H1 (cell line): ENCODE measurements around the gene UROS. TPM values are rescaled to one million over a fixed set of nuclear protein-coding genes. Genes with fewer than 3 reads are reported as not detected.

Source experiments
- CTCF ChIA-PET: fragments of 300-600 bp; sonication (Branson Sonifier 250); formaldehyde crosslinking; loops from one replicate; lab custom pipeline; 2021; ENCODE audit not compliant: partially characterized antibody; lab: Charles Lee
- POLR2A ChIA-PET: fragments of 300-600 bp; sonication (Branson Sonifier 250); formaldehyde crosslinking; loops from one replicate; lab custom pipeline; 2021; ENCODE audit warnings: inconsistent platforms; ENCODE audit not compliant: partially characterized antibody; lab: Charles Lee
- DNase-seq, 2 experiments: peaks; one replicate each; pipeline versions ENCODE4 v3.0.0 to v3.0.0-alpha.2; 2010 to 2022; ENCODE audit warnings: low spot score in 2 of 2, low read depth in 1 of 2, mixed read lengths in 1 of 2
- FAIRE-seq: peaks from 2 replicates; lab custom pipeline; 2011; peaks lifted over from hg19 to GRCh38; lab: Jason Lieb, UNC
- H2AFZ ChIP-seq: 2 replicates; pipeline ENCODE4 v1.8.1; 2012; ENCODE audit warnings: low read length, inconsistent platforms
- H2AK5ac ChIP-seq: 2 replicates; pipeline ENCODE4 v1.6.1; 2013; ENCODE audit warnings: low read depth, low read length
- H2BK120ac ChIP-seq: replicated peaks from 2 replicates; pipeline ENCODE3; 2013; ENCODE audit warnings: low read depth, low read length, inconsistent platforms
- H2BK12ac ChIP-seq: 2 replicates; pipeline ENCODE4 v1.6.1; 2013; ENCODE audit warnings: low read depth, low read length
- H2BK15ac ChIP-seq: 2 replicates; pipeline ENCODE4 v1.6.1; 2013; ENCODE audit warnings: low read length
- H2BK20ac ChIP-seq: 2 replicates; pipeline ENCODE4 v1.6.1; 2013; ENCODE audit warnings: low read length
- H2BK5ac ChIP-seq: 2 replicates; pipeline ENCODE4 v1.6.1; 2013; ENCODE audit warnings: low read depth, low read length
- H3K14ac ChIP-seq: 2 replicates; pipeline ENCODE4 v1.6.1; 2013; ENCODE audit warnings: inconsistent platforms; ENCODE audit not compliant: insufficient read length
- H3K18ac ChIP-seq: 2 replicates; pipeline ENCODE4 v1.6.1; 2013; ENCODE audit warnings: low read length; ENCODE audit errors: extremely low read depth
- H3K23ac ChIP-seq: 2 replicates; pipeline ENCODE4 v1.6.1; 2013; ENCODE audit warnings: inconsistent platforms; ENCODE audit not compliant: insufficient read length
- H3K23me2 ChIP-seq: 2 replicates; pipeline ENCODE4 v1.6.1; 2013; ENCODE audit warnings: low read depth, low read length
- H3K27ac ChIP-seq: 2 replicates; pipeline ENCODE4 v1.6.1; 2011; ENCODE audit warnings: low read depth, low read length, inconsistent platforms
- H3K27me3 ChIP-seq, 4 experiments: replicated peaks in 1 of 4; 1 replicate in 1 of 4; 2 replicates in 3 of 4; pipeline versions ENCODE4 v1.6.1 to v1.8.1; 2011 to 2013; ENCODE audit warnings: low read length in 3 of 4, mild to moderate bottlenecking in 3 of 4, inconsistent platforms in 2 of 4, mixed read lengths in 2 of 4, moderate library complexity in 1 of 4; ENCODE audit not compliant: control insufficient read depth in 3 of 4, insufficient read depth in 3 of 4; ENCODE audit errors: extremely low read depth in 1 of 4
- H3K36me3 ChIP-seq, 4 experiments: 2 replicates each; pipeline versions ENCODE4 v1.6.1 to v1.8.1; 2011 to 2013; ENCODE audit warnings: mild to moderate bottlenecking in 4 of 4, low read length in 3 of 4, moderate library complexity in 2 of 4, control low read depth in 1 of 4, inconsistent platforms in 1 of 4; ENCODE audit not compliant: insufficient read depth in 4 of 4, control insufficient read depth in 2 of 4
- H3K4ac ChIP-seq: replicated peaks from 2 replicates; pipeline ENCODE3; 2013; ENCODE audit warnings: low read length, low read depth, mixed read lengths, inconsistent platforms; ENCODE audit not compliant: insufficient read length
- H3K4me1 ChIP-seq, 4 experiments: replicated peaks in 1 of 4; 1 replicate in 1 of 4; 2 replicates in 3 of 4; pipeline versions ENCODE4 v1.6.1 to v1.8.1; 2011 to 2013; ENCODE audit warnings: low read length in 3 of 4, inconsistent platforms in 2 of 4, mixed read lengths in 1 of 4; ENCODE audit not compliant: insufficient read depth in 4 of 4, control insufficient read depth in 3 of 4
- H3K4me2 ChIP-seq, 2 experiments: 2 replicates each; pipeline versions ENCODE4 v1.6.1 to v1.8.1; 2011 to 2013; ENCODE audit warnings: low read depth in 2 of 2, low read length in 2 of 2, control low read depth in 1 of 2, inconsistent platforms in 1 of 2, mild to moderate bottlenecking in 1 of 2; ENCODE audit not compliant: insufficient read depth in 1 of 2
- H3K4me3 ChIP-seq, 4 experiments: fragments of 200-600, 300-600 bp in 1 of 4; sonication (generic), shearing (Covaris generic), sonication (Bioruptor Twin) in 1 of 4; 2 replicates each; pipeline versions ENCODE4 v1.5.1 to v1.8.1; 2011 to 2016; ENCODE audit warnings: low read length in 4 of 4, low read depth in 3 of 4, control low read depth in 2 of 4, inconsistent platforms in 2 of 4, mild to moderate bottlenecking in 2 of 4, mixed read lengths in 1 of 4, moderate library complexity in 1 of 4; ENCODE audit not compliant: insufficient read depth in 2 of 4; ENCODE audit errors: extremely low read depth in 1 of 4
- H3K56ac ChIP-seq: replicated peaks from 2 replicates; pipeline ENCODE3; 2013; ENCODE audit warnings: low read depth, mild to moderate bottlenecking, mixed read lengths, low read length, inconsistent platforms; ENCODE audit not compliant: insufficient read length
- H3K79me1 ChIP-seq: 2 replicates; pipeline ENCODE4 v1.6.1; 2013; ENCODE audit warnings: low read depth, low read length, control low read depth
- H3K79me2 ChIP-seq, 2 experiments: 2 replicates each; pipeline versions ENCODE4 v1.6.1 to v1.8.1; 2012 to 2013; ENCODE audit warnings: low read length in 2 of 2, mild to moderate bottlenecking in 2 of 2, inconsistent platforms in 1 of 2; ENCODE audit not compliant: insufficient read depth in 2 of 2, control insufficient read depth in 1 of 2
- H3K9ac ChIP-seq, 4 experiments: replicated peaks in 1 of 4; 1 replicate in 1 of 4; 2 replicates in 3 of 4; pipeline versions ENCODE4 v1.6.1 to v1.8.1; 2011 to 2013; ENCODE audit warnings: low read depth in 3 of 4, low read length in 3 of 4, control low read depth in 2 of 4, mild to moderate bottlenecking in 2 of 4, moderate library complexity in 2 of 4, inconsistent platforms in 1 of 4; ENCODE audit errors: extremely low read depth in 1 of 4
- H3K9me3 ChIP-seq, 2 experiments: 2 replicates each; pipeline versions ENCODE4 v1.6.1 to v1.8.1; 2012 to 2013; ENCODE audit warnings: mild to moderate bottlenecking in 2 of 2, moderate library complexity in 2 of 2, control low read depth in 1 of 2, inconsistent platforms in 1 of 2, low read depth in 1 of 2, low read length in 1 of 2, mixed read lengths in 1 of 2; ENCODE audit not compliant: insufficient read depth in 2 of 2
- H4K20me1 ChIP-seq, 2 experiments: replicated peaks in 1 of 2; 2 replicates each; pipeline versions ENCODE3 to v1.8.1; 2011 to 2013; ENCODE audit warnings: inconsistent platforms in 2 of 2, low read length in 2 of 2, mild to moderate bottlenecking in 1 of 2; ENCODE audit not compliant: insufficient read depth in 2 of 2, control insufficient read depth in 1 of 2
- H4K5ac ChIP-seq: 2 replicates; pipeline ENCODE4 v1.6.1; 2013; ENCODE audit warnings: low read length, low read depth, mixed read lengths, inconsistent platforms; ENCODE audit not compliant: insufficient read length
- H4K8ac ChIP-seq: 2 replicates; pipeline ENCODE4 v1.8.0; 2013; ENCODE audit warnings: mild to moderate bottlenecking, moderate library complexity, low read length, inconsistent platforms; ENCODE audit not compliant: insufficient read depth; ENCODE audit errors: extremely low read depth
- H4K91ac ChIP-seq: replicated peaks from 2 replicates; pipeline ENCODE3; 2013; ENCODE audit warnings: low read length, mixed read lengths, inconsistent platforms; ENCODE audit not compliant: insufficient read length
- CBX5 ChIP-seq: fragments of 300-800, 300-1000 bp; sonication (generic); IDR thresholded peaks from 2 replicates; pipeline ENCODE4 v1.7.1; 2016; ENCODE audit warnings: antibody characterized with exemption, low read length, low read depth
- CHD1 ChIP-seq: IDR thresholded peaks from 2 replicates; pipeline ENCODE4 v1.6.1; 2012; ENCODE audit warnings: low read depth, low read length, improper control_type of control experiment
- CREB1 ChIP-seq: IDR thresholded peaks from 2 replicates; pipeline ENCODE4 v1.6.1; 2012; ENCODE audit warnings: inconsistent platforms
- GTF2F1 ChIP-seq: IDR thresholded peaks from 2 replicates; pipeline ENCODE4 v1.6.1; 2012; ENCODE audit warnings: low read depth, low read length, improper control_type of control experiment, borderline replicate concordance
- HDAC6 ChIP-seq: IDR thresholded peaks from one replicate; pipeline ENCODE4 v1.7.1; 2012; ENCODE audit warnings: low read depth, mild to moderate bottlenecking, inconsistent platforms, low read length, moderate library complexity
- KDM4A ChIP-seq: IDR thresholded peaks from one replicate; pipeline ENCODE4 v1.7.1; 2012; ENCODE audit warnings: low read depth, mild to moderate bottlenecking, moderate library complexity, low read length, inconsistent platforms; ENCODE audit not compliant: severe bottlenecking
- MAFK ChIP-seq: IDR thresholded peaks from 2 replicates; pipeline ENCODE4 v1.6.1; 2012; ENCODE audit warnings: low read depth, mild to moderate bottlenecking, improper control_type of control experiment, low read length
- POLR2A ChIP-seq, 2 experiments: IDR thresholded peaks; 1 replicate in 1 of 2; 2 replicates in 1 of 2; pipeline ENCODE4 v1.6.1; 2011; ENCODE audit warnings: low read depth in 2 of 2, low read length in 2 of 2, mild to moderate bottlenecking in 2 of 2; ENCODE audit errors: control extremely low read depth in 1 of 2
- SAP30 ChIP-seq: fragments of 300-600 bp; sonication (generic); IDR thresholded peaks from 2 replicates; pipeline ENCODE4 v1.7.1; 2012; ENCODE audit warnings: low read length, moderate library complexity, mild to moderate bottlenecking, inconsistent platforms; ENCODE audit not compliant: insufficient read depth, insufficient replicate concordance
- SIRT6 ChIP-seq: IDR thresholded peaks from one replicate; pipeline ENCODE4 v1.7.1; 2012; ENCODE audit warnings: low read length, inconsistent platforms
- SP2 ChIP-seq: IDR thresholded peaks from 2 replicates; pipeline ENCODE4 v1.6.1; 2012; ENCODE audit warnings: mild to moderate bottlenecking, low read length, inconsistent platforms
- SUZ12 ChIP-seq: fragments of 200-600 bp; sonication (generic); IDR thresholded peaks from 2 replicates; pipeline ENCODE4 v1.6.1; 2012; ENCODE audit warnings: mild to moderate bottlenecking, inconsistent platforms, low read length, moderate library complexity, mixed read lengths
- YY1 ChIP-seq: IDR thresholded peaks from 2 replicates; pipeline ENCODE4 v1.6.1; 2011; ENCODE audit warnings: low read depth, mild to moderate bottlenecking, low read length
- WGBS, 2 experiments: shearing (Covaris generic) in 1 of 2; methylation state at CpG; one replicate each; pipeline versions ENCODE4 v1.1.6 to v1.1.7; 2013 to 2015; ENCODE audit warnings: low lambda C conversion rate in 2 of 2, mixed read lengths in 2 of 2, inconsistent platforms in 1 of 2, low coverage in 1 of 2, missing lambda C conversion rate in 1 of 2; ENCODE audit not compliant: insufficient replicate concordance in 2 of 2, insufficient coverage in 1 of 2, insufficient read length in 1 of 2; ENCODE audit errors: extremely low coverage in 1 of 2, missing lambda C conversion rate in 1 of 2; 5-methylcytosine and 5-hydroxymethylcytosine counted together
- polyA plus RNA-seq, 7 experiments: library from polyadenylated mRNA; depleted of rRNA in 3 of 7; stranded (reverse) in 5 of 7; unstranded in 2 of 7; fragments of >200 nt in 5 of 7; fragments of 200-250 nt in 2 of 7; gene quantifications; 1 replicate in 5 of 7; 2 replicates in 1 of 7; 4 replicates in 1 of 7; pipeline versions ENCODE4 v1.2.1 to v1.2.3, GENCODE V29; 2011 to 2013; ENCODE audit warnings: missing spikeins in 2 of 7, mixed read lengths in 2 of 7
- total RNA-seq: library from RNA; stranded (reverse); fragmentation: NEBNext Ultra II Directional; extraction: Animal tissue kit (Norgen Biotek cat#: 25700); gene quantifications from 2 replicates; pipeline ENCODE4 v1.2.1, GENCODE V29; 2021

Gene UROS
- total and polyA plus RNA-seq, 2 of the 8 experiments (the other 6 are each of a cell fraction or from before 2014, with no cell fraction given), result 45.6 to 58.0 TPM

DNA sequence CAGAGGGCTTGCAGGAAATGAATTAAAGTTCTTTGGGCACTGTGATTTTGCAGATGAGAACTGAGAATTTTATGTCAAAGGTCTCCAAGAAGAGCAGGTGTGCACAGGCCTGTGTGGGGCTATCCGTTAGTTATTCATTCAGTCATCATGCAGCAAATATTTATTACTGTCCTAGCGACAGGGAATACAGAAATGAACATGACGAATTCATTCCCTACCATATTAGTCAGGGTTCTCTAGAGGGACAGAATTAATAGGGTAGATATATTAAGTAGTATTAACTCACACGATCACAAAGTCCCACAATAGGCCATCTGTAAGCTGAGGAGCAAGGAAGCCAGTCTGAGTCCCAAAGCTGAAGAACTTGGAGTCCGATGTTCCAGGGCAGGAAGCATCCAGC is 44.5 kb downstream of the UROS start:
- H4K8ac ChIP-seq, result no peak overlapping the region
- H3K14ac ChIP-seq, result no peak overlapping the region
- DNase-seq (peak in 1 of 2 experiments; percentile 10), FAIRE-seq (no peak)
- no peaks in the 10 kb centered on the region for H3K79me1 ChIP-seq
- H3K9me3 ChIP-seq, result no peaks in the 10 kb centered on the region
- 72% methylated on average over 5 of the region's 5 CpGs; no CpG with 5 or more reads in 1 of the 2 experiments for WGBS, 2 experiments
- no peak overlapping the region for H2AFZ ChIP-seq
- no peak overlapping the region for H2BK20ac ChIP-seq
- no peak overlapping the region for H3K56ac ChIP-seq
- H3K4me3 ChIP-seq, result no peak overlapping the region
- POLR2A ChIA-PET, result no interaction called here
- H3K4me2 ChIP-seq, result no peak overlapping the region
- H3K36me3 ChIP-seq, result no peaks in the 10 kb centered on the region
- H3K27me3 ChIP-seq, result no peaks in the 10 kb centered on the region
- H3K23me2 ChIP-seq, result no peaks in the 10 kb centered on the region
- H4K5ac ChIP-seq, result no peak overlapping the region
- H3K27ac ChIP-seq, result no peak overlapping the region
- H3K79me2 ChIP-seq, result no peaks in the 10 kb centered on the region
- H4K20me1 ChIP-seq, result no peaks in the 10 kb centered on the region
- H3K23ac ChIP-seq, result no peak overlapping the region
- CTCF ChIA-PET, result interaction anchor here (1.3 kb wide), 1 partner anchor 10 kb away, joined by 4 read pairs; no protein-coding TSS in a partner anchor
- H3K4ac ChIP-seq, result no peak overlapping the region
- no peak overlapping the region for H4K91ac ChIP-seq
- no peak overlapping the region for H2AK5ac ChIP-seq
- no peak overlapping the region for H3K18ac ChIP-seq
- H2BK12ac ChIP-seq, result no peak overlapping the region
- no peak overlapping the region for H2BK15ac ChIP-seq
- H2BK5ac ChIP-seq, result no peak overlapping the region
- H3K9ac ChIP-seq, result no peak overlapping the region
- H3K4me1 ChIP-seq, result no peaks in the 10 kb centered on the region
- H2BK120ac ChIP-seq, result no peak overlapping the region
- no peak for TF ChIP-seq SAP30
- no peak for TF ChIP-seq SP2
- TF ChIP-seq CREB1, result no peak
- TF ChIP-seq SIRT6, result no peak
- no peak for TF ChIP-seq CHD1
- no peak for TF ChIP-seq POLR2A (IDR thresholded peaks at IDR 0.05; ENCODE audit: control extremely low read depth in 1 of 2, low read depth in 2 of 2, low read length in 2 of 2)
- no peak for TF ChIP-seq SUZ12
- TF ChIP-seq YY1, result no peak
- TF ChIP-seq KDM4A, result no peak
- no peak for TF ChIP-seq CBX5
- TF ChIP-seq HDAC6, result no peak
- no peak for TF ChIP-seq MAFK
- no peak for TF ChIP-seq GTF2F1
